ENCODE results near the gene PMVK. TPM values are rescaled to one million over a fixed set of nuclear protein-coding genes. Genes with fewer than 3 reads are reported as not detected.
"Not testable (repeated sequence)": the region's sequence is repeated elsewhere in the genome, so short reads cannot be mapped to it uniquely, and the experiment has no call there.

PMVK gene
- total RNA-seq, 1 experiment from 2014 or later = 14.0 TPM

GRCh38 chr1:154925335-154926170 is 11.0 kb downstream of the PMVK start:
- no peak for DNase-seq (ENCODE audit: extremely low read depth, low read depth)

- DNase-seq (ENCODE audit: extremely low read depth, low read depth) = no peak
Measured at GRCh38 chr1:154923695-154924094, 12.8 kb downstream of the PMVK start.

- DNase-seq (ENCODE audit: extremely low read depth, low read depth) = no peak
Measured at GRCh38 chr1:154913273-154913672, 23.2 kb downstream of the PMVK start.

- DNase-seq (ENCODE audit: extremely low read depth, low read depth) = no peak
Measured at GRCh38 chr1:154912755-154913154, 23.8 kb downstream of the PMVK start.

- DNase-seq (ENCODE audit: extremely low read depth, low read depth) = no peak
Measured at GRCh38 chr1:154911691-154912550, 24.6 kb downstream of the PMVK start.

GRCh38 chr1:154910851-154911250 is 25.7 kb downstream of the PMVK start:
- DNase-seq (ENCODE audit: extremely low read depth, low read depth) = no peak

- no peak for DNase-seq (ENCODE audit: extremely low read depth, low read depth)
Measured at GRCh38 chr1:154908937-154909336, 27.6 kb downstream of the PMVK start.

GRCh38 chr1:154908129-154908528 is 28.4 kb downstream of the PMVK start:
- not testable (repeated sequence) for DNase-seq (ENCODE audit: extremely low read depth, low read depth)

GRCh38 chr1:154906621-154907081 is 29.9 kb downstream of the PMVK start:
- peak; percentile 29 for DNase-seq (ENCODE audit: extremely low read depth, low read depth)

GRCh38 chr1:154902938-154903566 is 33.5 kb downstream of the PMVK start:
- no peak for DNase-seq (ENCODE audit: extremely low read depth, low read depth)

GRCh38 chr1:154901591-154901990 is 34.9 kb downstream of the PMVK start:
- no peak for DNase-seq (ENCODE audit: extremely low read depth, low read depth)

GRCh38 chr1:154899041-154899440 is 37.5 kb downstream of the PMVK start:
- no peak for DNase-seq (ENCODE audit: extremely low read depth, low read depth)

- no peak for DNase-seq (ENCODE audit: extremely low read depth, low read depth)
Measured at GRCh38 chr1:154896771-154897286, 39.7 kb downstream of the PMVK start.

- no peak for DNase-seq (ENCODE audit: extremely low read depth, low read depth)
Measured at GRCh38 chr1:154895798-154896197, 40.7 kb downstream of the PMVK start.

GRCh38 chr1:154891452-154891851 is 45.1 kb downstream of the PMVK start:
- DNase-seq (ENCODE audit: extremely low read depth, low read depth) = no peak

GRCh38 chr1:154888757-154889156 is 47.8 kb downstream of the PMVK start:
- no peak for DNase-seq (ENCODE audit: extremely low read depth, low read depth)

GRCh38 chr1:154886281-154887015 is 50.1 kb downstream of the PMVK start:
- DNase-seq (ENCODE audit: extremely low read depth, low read depth) = no peak

- DNase-seq (ENCODE audit: extremely low read depth, low read depth) = no peak
Measured at GRCh38 chr1:154884869-154885701, 51.4 kb downstream of the PMVK start.

Measured in NCI-H460 (cell line).